Endothelial cell of coronary artery (primary cell): Measurements from ENCODE around the gene TBX20. TPM values are rescaled to one million over a fixed set of nuclear protein-coding genes. Genes with fewer than 3 reads are reported as not detected.

Source experiments
- total RNA-seq: library from RNA; depleted of rRNA; stranded (reverse); fragments of >200 nt; gene quantifications from 2 replicates; pipeline ENCODE4 v1.2.3, GENCODE V29; 2014

The TBX20 gene
- 1.3 and 3.2 TPM in 2 replicates for total RNA-seq

GRCh38 chr7:35253710-35254495 is at the start of gene TBX20:
TSS of gene TBX20 (minus strand) at chr7:35254100. CDS start at chr7:35253620, 480 bp downstream.

Other genes starting within 250 kb of the TBX20 start
- 63.2 and 64.9 TPM in 2 replicates for gene DPY19L1, start 216.6 kb downstream of the TBX20 start, total RNA-seq